T-helper 22 cell (primary cell): Measurements from ENCODE around the gene RFLNA.

Experiments used
- DNase-seq: peaks from one replicate; pipeline ENCODE4 v3.0.0-alpha.2; 2020; ENCODE audit warnings: low read depth

RFLNA gene

GRCh38 chr12:124361074-124361970, 66.4 kb downstream of the RFLNA start:
- DNase-seq, result no peak

- no peak for DNase-seq
These were observed 67.1 kb downstream of the RFLNA start for GRCh38 chr12:124361996-124362395.

- no peak for DNase-seq
These were observed 68.6 kb downstream of the RFLNA start for GRCh38 chr12:124363353-124363965.

- no peak for DNase-seq
These were observed 69.7 kb downstream of the RFLNA start for GRCh38 chr12:124364543-124364942.
